HCT116 (cell line): ENCODE results near the gene DPH3. TPM values are rescaled to one million over a fixed set of nuclear protein-coding genes. Genes with fewer than 3 reads are reported as not detected.
A peak's percentile ranks its signal among the peaks of the same experiment; 100 is the strongest.

Source experiments
- ATAC-seq: fragments of 200-7000 bp; cut with Tn5 transposase; 2 replicates; pipeline ENCODE4 v1.9.1; 2020; ENCODE audit warnings: mild to moderate bottlenecking, moderate library complexity
- BruUV-seq: library from RNA; stranded (reverse); fragments of 400-500 nt; replicated peaks from 2 replicates; lab custom pipeline; 2021; lab: Mats Ljungman, UMichigan
- CTCF ChIA-PET: fragments of 300-600 bp; sonication (Branson Sonifier 250); formaldehyde crosslinking; loops from one replicate; lab custom pipeline; 2021; ENCODE audit warnings: antibody characterized with exemption; lab: Charles Lee
- POLR2A ChIA-PET: fragments of 300-600, 350-600 bp; sonication (Branson Sonifier 250); formaldehyde crosslinking; loops from one replicate; lab custom pipeline; 2021; ENCODE audit warnings: antibody characterized with exemption; lab: Charles Lee
- RAD21 ChIA-PET, 2 experiments: fragments of 300-600 bp; sonication (Branson Sonifier 250); formaldehyde crosslinking; loops; one replicate each; lab custom pipeline; 2023; ENCODE audit warnings: low total read pairs in 2 of 2; ENCODE audit not compliant: uncharacterized antibody in 2 of 2, unreplicated experiment in 2 of 2, low non-redundant PET in 1 of 2; lab: Charles Lee
- DNase-seq: peaks from one replicate; pipeline ENCODE4 v3.0.0-alpha.2; 2010; ENCODE audit warnings: low read depth, low spot score
- H2AFZ ChIP-seq: fragments of 200-600 bp; shearing (Covaris generic), sonication (generic); 2 replicates; pipeline ENCODE4 v1.6.1; 2017; ENCODE audit warnings: low read depth, mixed run types, mixed read lengths, antibody characterized with exemption, low read length; ENCODE audit not compliant: poor library complexity, severe bottlenecking
- H3K27ac ChIP-seq: 2 replicates; pipeline ENCODE4 v1.5.1; 2012; ENCODE audit warnings: low read depth, low read length
- H3K27me3 ChIP-seq: fragments of 200-600 bp; sonication (generic); 2 replicates; pipeline ENCODE4 v1.6.1; 2016; ENCODE audit warnings: mixed run types, low read length, mixed read lengths; ENCODE audit not compliant: insufficient read depth
- H3K36me3 ChIP-seq, 2 experiments: fragments of 200-500 bp in 1 of 2; fragments of 200-600 bp in 1 of 2; sonication (Bioruptor generic) in 1 of 2; sonication (generic) in 1 of 2; 2 replicates each; pipeline versions ENCODE4 v1.5.1 to v1.6.1; 2014 to 2016; ENCODE audit warnings: low read length in 2 of 2, inconsistent platforms in 1 of 2, mixed read lengths in 1 of 2, mixed run types in 1 of 2; ENCODE audit not compliant: insufficient read depth in 2 of 2, control insufficient read depth in 1 of 2
- H3K4me1 ChIP-seq, 2 experiments: fragments of 200-600 bp in 1 of 2; sonication (generic) in 1 of 2; 2 replicates each; pipeline versions ENCODE4 v1.5.1 to v1.6.1; 2012 to 2017; ENCODE audit warnings: low read length in 2 of 2, inconsistent platforms in 1 of 2, mild to moderate bottlenecking in 1 of 2, mixed read lengths in 1 of 2, mixed run types in 1 of 2, moderate library complexity in 1 of 2; ENCODE audit not compliant: insufficient read depth in 2 of 2, control insufficient read depth in 1 of 2
- H3K4me2 ChIP-seq: fragments of 200-600 bp; sonication (generic); 2 replicates; pipeline ENCODE4 v1.6.1; 2017; ENCODE audit warnings: mixed run types, low read length, mixed read lengths
- H3K4me3 ChIP-seq, 2 experiments: fragments of 200-600 bp in 1 of 2; sonication (generic) in 1 of 2; replicated peaks in 1 of 2; 2 replicates each; pipeline ENCODE4 v1.5.1; 2011 to 2016; ENCODE audit warnings: low read length in 2 of 2, control low read depth in 1 of 2, low read depth in 1 of 2, mild to moderate bottlenecking in 1 of 2, mixed read lengths in 1 of 2, mixed run types in 1 of 2
- H3K79me2 ChIP-seq: fragments of 200-600 bp; sonication (generic); 2 replicates; pipeline ENCODE4 v1.6.1; 2017; ENCODE audit warnings: mild to moderate bottlenecking, mixed run types, low read length, moderate library complexity, mixed read lengths; ENCODE audit not compliant: insufficient read depth
- H3K9ac ChIP-seq: fragments of 200-600 bp; sonication (generic); 2 replicates; pipeline ENCODE4 v1.6.1; 2016; ENCODE audit warnings: low read length, mixed read lengths
- H3K9me2 ChIP-seq: fragments of 200-600 bp; sonication (generic), shearing (Covaris generic); 2 replicates; pipeline ENCODE4 v1.6.1; 2017; ENCODE audit warnings: mixed run types, mild to moderate bottlenecking, moderate library complexity; ENCODE audit not compliant: insufficient read depth
- H3K9me3 ChIP-seq, 2 experiments: fragments of 200-500 bp in 1 of 2; fragments of 200-600 bp in 1 of 2; sonication (Bioruptor generic) in 1 of 2; sonication (generic) in 1 of 2; 2 replicates each; pipeline ENCODE4 v1.6.1; 2014 to 2017; ENCODE audit warnings: low read length in 2 of 2, mixed read lengths in 2 of 2, inconsistent platforms in 1 of 2, low read depth in 1 of 2, mild to moderate bottlenecking in 1 of 2, mixed run types in 1 of 2, moderate library complexity in 1 of 2; ENCODE audit not compliant: control insufficient read depth in 1 of 2, insufficient read depth in 1 of 2
- H4K20me1 ChIP-seq: fragments of 200-600 bp; sonication (generic), shearing (Covaris generic); 2 replicates; pipeline ENCODE4 v1.6.1; 2017; ENCODE audit warnings: mixed run types, mild to moderate bottlenecking, moderate library complexity; ENCODE audit not compliant: insufficient read depth
- CTCF ChIP-seq, 3 experiments: fragments of 200-600 bp in 1 of 3; sonication (generic) in 1 of 3; IDR thresholded peaks in 2 of 3; conservative IDR thresholded peaks in 1 of 3; 2 replicates each; pipeline ENCODE4 v1.5.1; 2012 to 2017; ENCODE audit warnings: low read depth in 2 of 3, low read length in 2 of 3, antibody characterized with exemption in 1 of 3, borderline replicate concordance in 1 of 3, control low read depth in 1 of 3, mild to moderate bottlenecking in 1 of 3, mixed read lengths in 1 of 3, mixed run types in 1 of 3, moderate library complexity in 1 of 3; ENCODE audit not compliant: insufficient read depth in 1 of 3
- POLR2AphosphoS5 ChIP-seq: IDR thresholded peaks from 2 replicates; pipeline ENCODE4 v1.6.1; 2011; ENCODE audit warnings: mild to moderate bottlenecking, low read depth, low read length, moderate library complexity
- RAD21 ChIP-seq: IDR thresholded peaks from 2 replicates; pipeline ENCODE4 v1.6.1; 2012; ENCODE audit warnings: low read depth, mild to moderate bottlenecking
- SIN3A ChIP-seq: IDR thresholded peaks from 2 replicates; pipeline ENCODE4 v1.6.1; 2012; ENCODE audit warnings: low read depth
- SRF ChIP-seq: IDR thresholded peaks from 2 replicates; pipeline ENCODE4 v1.6.1; 2012; ENCODE audit warnings: low read depth
- intact Hi-C: fragments of 100-400 bp; cut with micrococcal nuclease; formaldehyde crosslinking; loops from 2 replicates; pipeline ENCODE4 v1.10.0; 2022
- total RNA-seq: library from RNA; stranded (reverse); gene quantifications from one replicate; pipeline ENCODE4 v1.2.1, GENCODE V29; 2021; ENCODE audit not compliant: unreplicated experiment

DPH3 gene
- total RNA-seq, 1 experiment from 2014 or later = 13.8 TPM

GRCh38 chr3:16249886-16250285, 14.9 kb downstream of the DPH3 start:
- no peak overlapping the region for H3K4me3 ChIP-seq
- no peak overlapping the region for H3K9ac ChIP-seq
- no peaks in the 10 kb centered on the region for H3K9me3 ChIP-seq
- no peaks in the 10 kb centered on the region for H3K79me2 ChIP-seq
- POLR2A ChIA-PET = no interaction called here
- TF ChIP-seq POLR2AphosphoS5 = no peak
- no peak for TF ChIP-seq CTCF (IDR thresholded peaks at IDR 0.05 in 2 of 3, conservative IDR thresholded peaks at IDR 0.05 in 1 of 3; ENCODE audit: borderline replicate concordance in 1 of 3, insufficient read depth in 1 of 3, low read depth in 2 of 3, low read length in 2 of 3)
- no peak for TF ChIP-seq SIN3A
- TF ChIP-seq, all 23 proteins: peak for 0
- BruUV-seq = no TSS peak
- peaks cover 0 to 9% of the 10 kb centered on the region in 2 experiments; a peak in 1 of 4 replicates for H3K4me1 ChIP-seq
- no peaks in the 10 kb centered on the region for H4K20me1 ChIP-seq
- H3K4me2 ChIP-seq = no peak overlapping the region
- no peaks in the 10 kb centered on the region for H3K9me2 ChIP-seq
- RAD21 ChIA-PET = no interaction called here
- ATAC-seq (no peak), DNase-seq (no peak)
- H3K27ac ChIP-seq = no peak overlapping the region
- H2AFZ ChIP-seq = no peak overlapping the region
- H3K27me3 ChIP-seq = no peaks in the 10 kb centered on the region
- H3K36me3 ChIP-seq = no peaks in the 10 kb centered on the region
- CTCF ChIA-PET = no interaction called here
- intact Hi-C loops = loop anchor here (5.0 kb wide), 1 partner anchor 1048 kb away; no protein-coding TSS in a partner anchor

GRCh38 chr3:16249336-16249735, 15.4 kb downstream of the DPH3 start:
- no peaks in the 10 kb centered on the region for H4K20me1 ChIP-seq
- ATAC-seq (peak; percentile 79), DNase-seq (peak; percentile 43)
- no peak overlapping the region for H3K4me2 ChIP-seq
- H3K4me3 ChIP-seq = no peak overlapping the region
- H2AFZ ChIP-seq = no peak overlapping the region
- no peaks in the 10 kb centered on the region for H3K79me2 ChIP-seq
- H3K4me1 ChIP-seq = peaks cover 0 to 9% of the 10 kb centered on the region in 2 experiments; a peak in 1 of 4 replicates
- POLR2A ChIA-PET = no interaction called here
- no peaks in the 10 kb centered on the region for H3K36me3 ChIP-seq
- no peaks in the 10 kb centered on the region for H3K27me3 ChIP-seq
- CTCF ChIA-PET = no interaction called here
- intact Hi-C loops = loop anchor here (5.0 kb wide), 1 partner anchor 1047 kb away; no protein-coding TSS in a partner anchor
- BruUV-seq = no TSS peak
- TF ChIP-seq SRF = no peak
- peak; percentile 45 to 79 (median 78); a peak in 5 of 6 replicates for TF ChIP-seq CTCF (IDR thresholded peaks at IDR 0.05 in 2 of 3, conservative IDR thresholded peaks at IDR 0.05 in 1 of 3; ENCODE audit: borderline replicate concordance in 1 of 3, insufficient read depth in 1 of 3, low read depth in 2 of 3, low read length in 2 of 3)
- peak; percentile 69 for TF ChIP-seq RAD21
- no peak overlapping the region for H3K9ac ChIP-seq
- H3K9me2 ChIP-seq = no peaks in the 10 kb centered on the region
- no peaks in the 10 kb centered on the region for H3K9me3 ChIP-seq
- H3K27ac ChIP-seq = no peak overlapping the region
- RAD21 ChIA-PET = no interaction called here
